ENCODE results near the gene RASGRP3.

DNA sequence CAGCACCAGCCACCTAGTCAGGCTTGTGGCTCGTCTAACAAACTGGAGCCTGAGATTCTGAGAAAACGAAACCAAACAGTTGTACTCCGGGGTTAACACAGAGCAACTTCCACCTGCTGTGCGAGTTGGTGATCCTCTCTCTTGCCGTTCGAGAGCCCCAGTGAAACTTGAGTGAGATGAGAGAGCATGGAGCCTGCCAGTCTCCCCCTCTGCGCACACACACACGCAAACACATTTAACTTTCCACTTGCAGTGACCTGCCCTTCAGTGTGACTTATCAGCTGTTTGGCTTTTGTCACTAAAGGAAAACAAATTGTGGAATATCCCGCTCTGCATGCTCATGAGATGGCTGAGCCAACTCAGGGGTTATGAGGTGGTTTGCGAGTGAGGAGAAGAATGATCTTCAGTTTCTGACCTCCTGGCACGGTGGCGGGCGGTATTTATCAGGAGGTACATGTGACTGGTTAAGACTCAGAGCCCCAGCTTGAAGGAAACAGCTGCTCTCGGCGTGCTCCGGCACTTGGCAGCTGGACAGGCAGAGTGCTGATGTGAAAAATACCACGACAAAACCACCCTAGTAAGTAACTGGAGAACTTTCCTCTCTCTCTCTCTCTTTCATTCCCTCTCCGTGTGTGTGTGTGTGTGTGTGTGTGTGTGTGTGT lies at the start of gene RASGRP3:
- TF ChIP-seq, protein P1, sequence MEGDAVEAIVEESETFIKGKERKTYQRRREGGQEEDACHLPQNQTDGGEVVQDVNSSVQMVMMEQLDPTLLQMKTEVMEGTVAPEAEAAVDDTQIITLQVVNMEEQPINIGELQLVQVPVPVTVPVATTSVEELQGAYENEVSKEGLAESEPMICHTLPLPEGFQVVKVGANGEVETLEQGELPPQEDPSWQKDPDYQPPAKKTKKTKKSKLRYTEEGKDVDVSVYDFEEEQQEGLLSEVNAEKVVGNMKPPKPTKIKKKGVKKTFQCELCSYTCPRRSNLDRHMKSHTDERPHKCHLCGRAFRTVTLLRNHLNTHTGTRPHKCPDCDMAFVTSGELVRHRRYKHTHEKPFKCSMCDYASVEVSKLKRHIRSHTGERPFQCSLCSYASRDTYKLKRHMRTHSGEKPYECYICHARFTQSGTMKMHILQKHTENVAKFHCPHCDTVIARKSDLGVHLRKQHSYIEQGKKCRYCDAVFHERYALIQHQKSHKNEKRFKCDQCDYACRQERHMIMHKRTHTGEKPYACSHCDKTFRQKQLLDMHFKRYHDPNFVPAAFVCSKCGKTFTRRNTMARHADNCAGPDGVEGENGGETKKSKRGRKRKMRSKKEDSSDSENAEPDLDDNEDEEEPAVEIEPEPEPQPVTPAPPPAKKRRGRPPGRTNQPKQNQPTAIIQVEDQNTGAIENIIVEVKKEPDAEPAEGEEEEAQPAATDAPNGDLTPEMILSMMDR (conservative IDR thresholded peaks at IDR 0.05 in 1 of 2, IDR thresholded peaks at IDR 0.05 in 1 of 2; ENCODE audit: low read depth in 1 of 2, low read length in 2 of 2): no peak
- no peak for TF ChIP-seq EZH2 (IDR thresholded peaks at IDR 0.05; ENCODE audit: low read length, missing control alignments)

Data from fibroblast of lung (primary cell).